HG02623 (cell line): ENCODE measurements around the gene GLCCI1.
A peak's percentile ranks its signal among the peaks of the same experiment; 100 is the strongest.

Experiments
- ATAC-seq: cut with Tn5 transposase; IDR thresholded peaks from one replicate; pipeline ENCODE4 v1.9.1; 2021; ENCODE audit warnings: moderate library complexity; ENCODE audit not compliant: unreplicated experiment

Gene GLCCI1

DNA sequence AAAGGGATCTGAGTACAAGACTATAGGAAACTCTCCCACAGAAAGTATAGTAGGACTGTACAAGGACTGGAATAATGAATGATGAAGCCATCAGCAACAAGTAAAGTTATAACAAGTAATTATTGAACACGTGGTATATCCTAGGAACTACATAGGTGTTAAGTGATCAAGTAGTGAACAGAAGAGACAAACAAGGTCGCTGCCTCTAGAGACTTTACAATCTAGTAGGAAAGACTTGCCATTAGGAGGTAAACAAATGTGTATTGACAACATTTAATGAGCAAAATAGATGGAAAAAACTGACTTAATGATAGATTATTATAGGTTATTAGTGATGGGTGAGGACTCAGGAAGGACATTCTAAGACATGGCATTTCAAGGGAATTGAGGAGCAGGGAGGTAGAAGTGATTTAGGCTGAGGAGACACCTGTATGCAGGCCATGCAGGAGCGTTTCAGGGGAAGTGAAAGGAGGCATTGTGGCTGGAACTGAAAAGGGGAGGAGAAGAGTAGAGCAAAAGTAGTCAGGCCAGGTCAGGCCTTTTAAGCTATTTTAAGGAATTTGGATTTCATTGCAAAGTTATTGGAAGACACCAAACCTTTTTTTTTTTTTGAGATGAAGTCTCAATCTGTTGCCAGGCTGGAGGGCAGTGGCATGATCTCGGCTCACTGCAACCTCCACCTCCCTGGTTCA, 8.5 kb upstream of the GLCCI1 start:
- ATAC-seq, result peak; percentile 86

DNA sequence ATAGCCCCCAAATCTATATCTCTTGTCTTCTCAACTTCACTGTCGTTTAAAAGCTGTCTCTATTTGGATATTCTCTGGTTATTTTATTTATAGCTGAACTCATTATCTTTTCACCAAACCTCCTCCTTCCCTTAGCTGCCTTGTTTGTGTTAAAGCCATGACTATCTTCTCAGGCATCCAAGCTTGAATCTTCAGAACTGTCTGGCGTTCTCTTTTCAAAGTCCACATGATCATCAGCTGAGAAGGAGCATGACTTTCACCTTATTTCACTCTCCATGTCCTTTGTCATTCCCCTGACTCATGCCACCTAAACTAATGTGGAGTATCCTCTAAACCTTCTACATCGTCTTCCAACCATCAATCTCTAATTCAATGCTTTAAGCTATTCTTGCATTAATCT, 5.7 kb upstream of the GLCCI1 start:
- no peak for ATAC-seq

DNA sequence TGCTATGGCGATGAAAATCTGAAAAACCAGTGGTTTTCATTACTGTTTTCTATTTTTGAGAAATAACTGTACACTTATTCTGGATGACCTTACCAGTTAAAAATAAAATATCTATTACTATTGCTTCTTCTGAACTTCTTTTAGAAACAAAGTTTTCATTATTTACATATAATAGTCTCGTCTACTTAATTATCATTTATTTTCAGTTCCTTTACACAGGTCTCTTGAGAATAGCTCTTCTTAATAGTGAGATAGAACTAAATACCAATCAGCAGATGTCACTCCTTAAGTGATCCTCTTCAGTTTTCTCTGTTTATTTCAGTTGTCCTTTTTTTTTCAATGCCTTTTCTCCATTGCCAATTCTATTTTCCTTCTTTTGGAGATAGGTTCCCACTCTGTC, 4.3 kb upstream of the GLCCI1 start:
- ATAC-seq, result no peak

DNA sequence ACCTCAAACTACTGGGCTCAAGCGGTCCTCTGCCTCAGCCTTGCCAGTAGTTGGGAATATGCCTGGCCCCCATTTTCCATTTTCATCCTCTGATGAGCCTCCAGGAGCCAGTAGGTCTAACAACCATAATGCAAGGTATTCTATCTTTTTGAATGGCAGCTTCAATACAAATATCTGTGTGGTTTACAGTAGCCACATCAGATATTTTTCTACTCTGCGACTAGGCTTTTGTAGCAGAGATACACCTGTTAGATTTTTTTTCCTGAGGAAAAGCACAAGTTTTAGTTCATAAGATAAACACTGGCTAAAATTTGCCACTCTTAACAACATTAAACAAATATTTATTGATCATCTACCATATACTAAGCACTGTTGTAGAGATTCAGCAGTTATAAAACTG, 3.9 kb upstream of the GLCCI1 start:
- no peak for ATAC-seq

DNA sequence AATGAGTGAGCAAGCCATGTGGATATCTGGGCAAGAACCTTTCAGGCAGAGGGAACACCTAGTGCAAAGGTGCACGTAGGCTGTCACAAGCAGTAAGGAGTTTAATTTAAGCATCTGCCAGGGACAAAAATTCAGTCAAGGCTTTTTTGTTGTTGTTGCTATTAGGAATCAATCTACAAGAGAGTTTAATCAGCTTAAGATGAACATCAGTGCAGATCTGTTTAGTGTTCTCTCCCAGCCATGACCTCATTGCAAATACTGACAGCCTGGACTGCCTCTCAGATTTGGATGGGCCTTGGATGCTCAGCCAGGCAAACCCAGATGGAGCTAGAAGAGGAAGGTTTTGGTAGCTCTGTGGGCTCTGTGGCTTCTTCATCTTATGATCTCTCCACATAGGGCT, 3.3 kb upstream of the GLCCI1 start:
- no peak for ATAC-seq

DNA sequence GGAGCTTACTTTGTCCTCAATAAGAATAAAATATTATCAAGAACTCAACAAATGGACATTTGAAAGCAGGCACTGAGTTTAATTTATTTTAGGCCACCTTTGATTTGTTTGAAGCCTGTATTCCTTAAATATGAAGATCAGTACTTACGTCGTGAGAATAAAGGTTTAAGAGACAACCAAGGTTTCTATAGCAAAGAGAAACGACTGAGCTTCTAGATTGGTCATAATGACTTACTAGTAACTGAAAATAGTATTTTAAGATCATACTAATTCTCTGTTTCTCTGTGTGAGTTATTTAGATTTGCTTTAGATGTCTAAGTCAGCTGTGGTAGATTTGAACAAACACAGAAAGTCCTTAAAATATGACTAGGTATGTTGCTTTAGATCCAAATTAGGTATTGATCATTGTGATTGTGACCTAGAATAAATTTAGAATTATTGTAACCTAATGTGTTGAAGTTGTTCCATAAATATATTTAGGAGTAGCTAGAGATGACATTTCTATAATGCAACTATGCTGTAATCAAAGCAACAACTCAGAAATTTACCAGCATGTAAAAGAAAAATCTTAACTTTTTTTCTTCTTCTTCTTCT, 2.4 kb upstream of the GLCCI1 start:
- no peak for ATAC-seq

DNA sequence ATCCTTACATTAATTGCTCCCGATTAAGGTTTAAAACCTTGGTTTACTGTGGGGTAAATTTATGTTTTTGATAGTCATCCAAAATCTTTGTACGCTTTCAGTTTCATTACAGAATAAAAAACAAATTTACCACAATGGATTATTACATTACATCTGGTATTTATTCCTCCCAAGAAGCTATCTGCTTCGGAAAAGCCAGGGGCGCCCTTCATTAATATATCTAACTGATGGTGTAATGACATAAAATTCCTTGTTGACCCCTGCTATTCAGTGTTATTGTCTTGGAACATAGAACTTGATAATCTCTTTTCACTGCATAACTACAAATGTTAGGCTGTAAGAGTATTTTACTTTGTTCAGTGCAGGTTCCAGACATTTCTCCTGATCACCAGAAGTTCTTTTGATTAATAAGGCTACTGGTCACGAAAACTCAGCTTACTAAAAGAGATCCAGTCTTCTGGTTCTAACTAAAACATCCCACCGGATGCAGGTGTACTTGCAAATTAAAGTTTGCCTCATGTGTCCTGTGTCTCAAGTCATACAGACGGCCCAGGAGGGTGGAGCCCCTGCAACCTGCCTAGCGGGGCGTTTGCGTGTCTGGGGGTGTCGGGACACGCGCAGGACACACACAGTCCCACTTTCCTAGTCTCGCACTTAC, 581 bp upstream of the GLCCI1 start:
- ATAC-seq, result no peak

DNA sequence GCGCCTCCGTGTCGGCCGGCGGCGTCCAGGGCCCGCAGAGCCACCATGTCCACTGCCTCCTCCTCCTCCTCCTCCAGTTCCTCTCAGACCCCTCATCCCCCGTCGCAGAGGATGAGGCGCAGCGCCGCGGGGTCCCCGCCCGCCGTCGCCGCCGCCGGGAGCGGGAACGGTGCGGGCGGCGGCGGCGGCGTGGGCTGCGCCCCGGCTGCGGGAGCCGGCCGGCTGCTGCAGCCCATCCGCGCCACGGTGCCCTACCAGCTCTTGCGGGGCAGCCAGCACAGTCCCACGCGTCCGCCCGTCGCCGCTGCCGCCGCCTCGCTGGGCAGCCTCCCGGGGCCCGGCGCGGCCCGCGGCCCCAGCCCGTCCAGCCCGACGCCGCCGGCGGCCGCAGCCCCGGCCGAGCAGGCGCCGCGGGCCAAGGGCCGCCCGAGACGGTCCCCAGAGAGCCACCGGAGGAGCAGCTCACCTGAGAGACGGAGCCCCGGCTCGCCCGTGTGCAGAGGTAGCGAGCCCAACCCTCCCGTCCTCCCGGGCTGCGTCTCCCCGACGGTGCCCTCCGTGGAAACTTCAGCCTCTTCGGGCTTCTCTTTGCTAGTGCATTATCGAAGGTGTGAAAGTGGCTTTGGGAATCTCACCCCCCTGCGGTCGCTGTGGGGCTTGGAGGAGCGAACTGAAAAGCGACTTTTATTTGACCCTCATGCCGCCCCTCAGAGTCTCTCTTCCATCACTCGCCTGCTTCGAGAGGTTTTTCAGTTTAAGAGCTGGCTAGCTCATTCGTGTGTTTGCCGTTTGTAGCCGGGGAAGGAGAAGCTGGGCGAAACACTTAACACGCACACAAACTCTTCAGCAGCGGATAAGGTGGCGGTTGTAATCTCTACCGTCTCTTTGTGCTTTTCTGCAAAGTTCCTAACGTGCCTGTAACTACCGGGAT, 975 bp downstream of the GLCCI1 start:
- no peak for ATAC-seq

DNA sequence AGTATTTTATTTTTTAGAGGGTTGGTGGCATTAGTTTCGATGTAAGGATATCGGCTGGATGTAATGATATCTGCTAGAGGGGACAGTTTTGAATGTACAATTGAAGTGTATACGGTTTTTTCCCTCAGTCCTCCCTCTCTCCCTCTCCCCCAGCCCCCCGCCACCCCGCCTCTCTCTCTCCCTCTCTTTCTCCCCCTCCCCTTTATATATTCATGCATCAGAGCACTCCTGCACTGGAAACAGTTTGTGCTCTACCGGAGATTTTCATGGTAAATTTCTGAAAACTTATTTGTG, 1.6 kb downstream of the GLCCI1 start:
- no peak for ATAC-seq

DNA sequence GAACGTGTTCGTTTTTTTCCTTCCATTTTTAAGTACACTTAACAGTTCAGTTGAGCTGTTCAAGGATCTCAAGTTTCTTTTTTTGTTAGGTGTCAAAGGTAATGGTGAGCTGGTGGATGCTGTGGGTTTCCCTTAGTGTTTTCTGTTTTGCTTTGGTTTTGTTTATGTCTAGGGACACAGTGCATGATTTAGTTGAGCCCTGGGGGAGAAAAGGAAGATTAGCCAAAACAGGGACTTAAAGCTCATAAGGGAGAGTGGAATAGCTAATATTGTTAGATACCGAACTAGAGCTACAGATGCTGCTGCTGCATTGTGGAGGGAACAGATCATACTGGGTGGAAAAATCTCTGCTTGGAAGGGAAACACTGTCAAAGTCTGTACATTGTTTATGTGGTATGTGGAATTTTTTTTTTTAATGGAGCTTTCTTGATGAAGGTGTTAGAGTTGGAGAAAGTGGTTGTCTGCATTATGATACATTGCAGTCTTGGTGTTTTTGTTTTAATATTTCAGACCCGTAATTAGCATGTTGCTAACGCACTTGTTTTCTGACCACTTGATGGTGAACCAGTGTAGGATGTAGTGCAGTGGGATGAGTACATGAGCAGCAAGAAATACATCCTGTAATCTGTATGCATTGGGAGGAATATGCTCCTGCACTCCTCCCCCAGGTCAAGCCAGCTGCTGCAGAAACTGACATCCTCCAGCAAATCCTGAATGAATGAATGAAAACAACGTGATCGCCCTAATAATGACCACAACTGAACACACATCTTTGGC, 2.1 kb downstream of the GLCCI1 start:
- ATAC-seq, result no peak

DNA sequence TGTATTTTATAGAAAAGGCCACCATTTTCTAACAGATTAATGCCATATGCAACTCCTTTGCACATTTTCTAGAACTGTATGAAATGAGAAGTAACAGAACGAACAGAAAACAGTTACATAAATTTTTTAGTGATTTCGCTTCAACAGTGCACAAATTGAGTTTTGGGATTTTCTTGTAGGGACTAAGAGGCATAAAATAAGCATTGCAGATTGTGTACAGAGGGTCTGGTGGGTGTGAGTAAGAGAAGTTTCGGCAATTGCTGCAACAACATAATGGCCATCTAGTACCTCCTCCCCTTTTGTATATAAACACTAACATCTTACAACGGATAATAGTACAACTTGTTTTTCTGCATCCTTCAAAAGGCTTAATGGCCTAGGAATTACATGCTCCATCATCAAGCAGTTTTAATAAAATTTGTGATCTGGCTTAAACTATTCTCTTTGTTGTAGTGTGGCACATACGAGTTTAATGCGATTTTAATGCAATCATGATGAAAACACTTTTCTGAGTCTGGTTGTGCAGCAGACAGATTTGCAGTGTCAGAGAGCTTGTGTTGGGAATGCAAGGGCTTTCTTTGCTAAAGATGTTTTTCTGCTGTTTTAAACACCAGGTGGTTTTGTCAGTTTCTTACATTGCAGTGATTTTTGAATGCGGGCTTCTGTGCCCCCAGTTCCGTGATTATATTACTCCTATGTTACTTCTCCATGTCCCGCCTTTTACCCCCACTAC, 2.9 kb downstream of the GLCCI1 start:
- no peak for ATAC-seq

DNA sequence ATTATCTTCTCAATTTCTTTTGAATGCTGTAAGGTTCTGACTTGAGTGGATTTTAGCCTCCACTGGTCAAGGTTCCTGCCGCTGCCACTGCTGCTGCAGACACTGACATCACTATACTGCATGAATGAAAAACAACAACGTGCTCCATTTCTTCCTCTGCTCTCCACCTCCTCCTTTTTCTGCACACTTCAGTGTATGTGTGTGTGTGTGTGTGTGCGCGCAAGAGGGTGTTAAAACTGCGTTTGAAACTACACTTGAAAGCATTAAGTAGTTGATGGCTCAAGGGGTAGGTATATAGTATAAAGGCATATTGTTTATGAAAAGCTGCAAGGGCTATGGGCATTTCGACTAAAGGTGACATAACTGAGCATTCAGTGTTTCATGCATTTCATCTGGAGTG, 3.5 kb downstream of the GLCCI1 start:
- no peak for ATAC-seq

DNA sequence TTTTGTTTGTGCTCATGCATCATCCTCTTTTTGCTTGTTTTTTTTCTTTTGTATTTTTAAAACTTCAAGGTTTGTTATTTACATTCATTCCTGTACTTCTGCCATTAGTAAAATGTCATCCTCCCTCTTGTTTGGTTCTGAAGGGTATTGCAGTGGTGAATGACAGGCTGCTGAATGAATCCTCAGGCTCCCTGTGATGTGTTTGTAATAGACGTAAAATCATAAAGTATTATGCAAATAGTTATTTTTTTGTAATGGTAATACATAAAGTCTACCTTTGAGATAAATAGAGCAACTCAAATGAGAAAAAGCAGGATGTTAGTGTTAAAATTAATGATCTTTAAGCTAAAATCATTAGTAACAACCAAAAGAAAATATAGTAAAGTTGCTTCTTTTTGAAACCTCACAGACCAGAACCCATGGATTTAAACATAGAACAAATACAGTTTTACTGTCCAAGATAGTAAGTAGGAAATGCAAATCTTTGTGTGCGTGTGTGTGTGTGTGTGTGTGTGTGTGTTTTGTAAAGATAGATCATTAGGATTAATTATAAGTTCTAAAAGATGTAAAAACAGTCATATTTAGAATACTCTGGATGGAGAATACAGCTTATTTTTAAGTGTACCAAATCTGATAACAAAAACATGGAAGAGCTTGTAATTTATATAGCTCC, 4.5 kb downstream of the GLCCI1 start:
- ATAC-seq, result no peak

DNA sequence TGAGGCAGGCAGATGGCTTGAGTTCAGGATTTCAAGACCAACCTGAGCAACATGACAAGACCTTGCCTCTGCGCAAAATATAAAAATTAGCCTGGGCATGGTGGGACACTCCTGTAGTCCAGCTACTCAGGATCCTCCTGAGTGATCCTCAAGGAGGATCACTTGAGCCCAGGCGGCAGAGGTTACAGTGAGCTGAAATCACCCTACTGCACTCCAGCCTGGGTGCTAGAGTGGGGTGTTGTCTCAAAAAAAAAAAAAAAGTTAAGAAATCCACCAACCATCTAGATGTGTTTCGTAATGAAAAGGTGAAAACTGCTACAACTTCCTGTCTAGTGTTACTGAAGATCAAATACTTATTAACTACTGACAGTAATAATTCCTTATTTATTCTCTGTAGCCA, 8.1 kb downstream of the GLCCI1 start:
- no peak for ATAC-seq

DNA sequence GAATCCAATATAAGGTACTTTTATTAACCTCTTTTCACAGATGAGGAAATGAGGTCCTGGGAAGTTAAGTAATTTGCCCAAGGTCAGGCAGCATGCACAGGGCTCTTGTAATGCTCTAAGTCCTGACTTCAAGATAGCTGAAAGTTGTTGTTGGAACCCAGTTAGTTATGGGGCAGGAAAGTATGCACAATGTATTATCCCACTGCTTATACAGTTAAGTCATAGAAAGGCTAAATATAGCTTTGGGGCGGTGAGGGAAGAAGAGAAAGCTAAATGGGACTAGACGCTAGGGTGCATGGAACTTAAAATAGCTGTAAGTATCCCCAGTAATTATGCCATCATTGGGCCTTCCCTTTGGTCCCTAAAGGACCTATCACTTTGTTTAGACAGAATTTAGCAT, 9.2 kb downstream of the GLCCI1 start:
- ATAC-seq, result no peak

DNA sequence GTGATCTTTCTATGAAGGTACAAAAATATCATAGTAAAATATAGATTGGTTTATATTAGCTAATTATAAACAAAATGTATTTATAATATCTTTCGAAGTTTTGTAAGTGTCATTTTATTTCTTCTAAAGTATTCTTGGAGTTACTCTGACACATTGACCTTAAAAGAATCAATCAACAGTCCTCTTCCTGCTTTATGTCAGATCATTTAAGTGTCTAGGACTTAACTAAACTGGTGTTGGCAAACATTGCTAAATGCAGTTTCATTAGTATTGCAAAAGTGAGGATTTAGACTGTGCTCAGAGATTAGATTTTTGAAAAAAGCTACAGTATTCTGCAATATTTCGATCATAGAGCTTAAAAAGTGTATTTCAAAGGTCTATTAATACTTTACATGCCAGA, 10.3 kb downstream of the GLCCI1 start:
- ATAC-seq, result no peak

DNA sequence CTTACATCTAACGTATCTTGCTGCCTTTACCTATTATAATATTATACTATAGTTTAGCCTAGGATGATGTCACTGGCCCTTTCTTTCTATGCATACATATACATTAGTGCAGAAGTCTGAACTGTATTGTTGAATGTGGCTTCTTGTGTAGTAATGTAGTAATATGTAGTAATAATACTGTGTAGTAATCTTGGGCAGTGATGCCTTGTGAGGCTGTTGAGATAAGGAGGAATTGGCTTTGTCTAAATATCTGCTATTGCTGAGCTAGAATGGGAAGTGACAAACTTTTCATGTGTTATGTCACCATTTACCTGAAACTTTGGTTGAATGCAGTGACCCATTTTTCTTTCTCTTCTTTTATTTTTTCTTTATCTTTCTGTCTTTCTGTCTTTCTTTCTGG, 11.0 kb downstream of the GLCCI1 start:
- ATAC-seq, result no peak

DNA sequence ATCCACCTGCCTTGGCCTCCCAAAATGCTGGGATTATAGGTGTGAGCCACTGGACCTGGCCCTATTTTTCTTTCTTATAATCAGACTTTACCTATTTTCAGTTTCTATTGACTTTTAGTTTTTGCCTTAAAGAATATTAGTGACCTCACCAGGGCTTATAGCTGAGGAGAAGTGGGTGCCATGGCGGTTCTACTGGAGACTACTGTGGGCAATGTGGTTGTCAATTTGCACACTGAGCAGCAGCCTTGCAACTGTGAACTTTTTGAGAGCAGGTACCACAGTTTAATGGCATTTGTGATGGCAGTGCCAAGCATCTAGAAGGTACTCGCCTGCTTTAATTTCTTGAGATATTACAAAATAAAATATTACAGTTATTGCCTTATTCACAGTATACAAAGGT, 11.5 kb downstream of the GLCCI1 start:
- ATAC-seq, result no peak

DNA sequence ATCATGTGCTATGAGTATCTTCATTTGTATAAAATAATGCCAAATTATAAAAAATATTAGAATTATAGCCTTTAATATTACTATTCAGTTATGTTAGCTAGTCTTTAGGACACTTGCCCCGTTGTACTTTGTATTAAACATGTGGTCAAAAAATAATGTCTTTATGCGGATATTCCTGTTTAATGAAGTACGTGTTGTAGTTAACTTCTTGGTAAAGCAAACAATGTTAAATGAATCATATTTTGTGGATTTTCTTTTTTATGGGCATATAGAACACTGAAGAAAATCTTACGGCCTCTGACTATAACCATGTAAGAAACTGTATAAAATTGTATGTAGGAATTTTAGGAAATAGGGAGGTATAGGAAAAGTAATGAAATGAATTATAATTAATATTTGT, 14.3 kb downstream of the GLCCI1 start:
- ATAC-seq, result no peak

DNA sequence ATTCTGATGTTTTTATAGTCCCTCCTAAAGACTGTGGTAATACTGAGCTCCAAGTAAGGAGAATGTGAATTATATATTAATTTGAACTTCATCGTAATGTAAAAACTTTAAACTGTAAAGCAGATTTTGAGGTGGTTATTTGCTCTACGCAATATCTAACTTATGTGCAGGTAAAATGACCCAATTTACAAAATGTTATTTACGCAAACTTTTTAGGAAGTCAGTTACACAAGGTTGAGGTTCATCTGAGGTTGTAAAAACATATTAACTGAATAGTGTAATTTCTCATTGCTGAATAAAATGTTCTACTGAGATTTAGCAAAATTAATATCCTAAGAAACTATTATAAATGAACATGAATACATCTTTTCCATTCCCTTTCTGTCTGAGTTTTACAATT, 15.8 kb downstream of the GLCCI1 start:
- no peak for ATAC-seq
